ENCODE data around the gene WNT11. TPM values are rescaled to one million over a fixed set of nuclear protein-coding genes. Genes with fewer than 3 reads are reported as not detected.

Gene WNT11
- total RNA-seq, 6 experiments from 2014 or later: not detected

DNA sequence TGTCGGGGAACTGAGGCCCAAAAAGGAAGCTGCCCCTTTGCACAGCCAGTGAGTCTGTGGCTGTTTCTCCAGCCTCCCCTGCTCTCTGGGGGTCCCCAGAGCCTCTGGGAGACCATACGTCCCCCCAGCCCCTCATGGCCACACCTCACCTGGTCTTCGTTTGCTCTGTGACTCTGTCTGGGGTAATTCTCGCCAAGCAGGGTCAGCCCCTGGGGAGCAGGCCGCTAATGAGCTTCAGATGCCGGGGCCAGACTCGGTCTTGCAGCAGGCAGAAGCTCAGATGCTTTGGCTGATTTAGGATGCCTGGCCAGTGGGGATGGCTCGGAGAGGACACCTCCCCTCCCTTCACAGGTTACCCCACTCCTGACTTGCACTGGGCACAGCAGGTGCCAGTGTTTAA lies 24.1 kb upstream of the WNT11 start:
- DNase-seq: no peak
- Mint-ChIP-seq H3K4me1 (ENCODE audit: low read depth) (peaks cover 6% of the 10 kb centered on the region), H3K27me3 (ENCODE audit: insufficient read depth) (peaks cover 20% of the 10 kb centered on the region), H3K27ac (no peak overlapping the region), H3K4me3 (no peak overlapping the region), H3K36me3 (ENCODE audit: low read depth) (no peaks in the 10 kb centered on the region), H3K9me3 (no peaks in the 10 kb centered on the region)
- TF ChIP-seq, protein P1, sequence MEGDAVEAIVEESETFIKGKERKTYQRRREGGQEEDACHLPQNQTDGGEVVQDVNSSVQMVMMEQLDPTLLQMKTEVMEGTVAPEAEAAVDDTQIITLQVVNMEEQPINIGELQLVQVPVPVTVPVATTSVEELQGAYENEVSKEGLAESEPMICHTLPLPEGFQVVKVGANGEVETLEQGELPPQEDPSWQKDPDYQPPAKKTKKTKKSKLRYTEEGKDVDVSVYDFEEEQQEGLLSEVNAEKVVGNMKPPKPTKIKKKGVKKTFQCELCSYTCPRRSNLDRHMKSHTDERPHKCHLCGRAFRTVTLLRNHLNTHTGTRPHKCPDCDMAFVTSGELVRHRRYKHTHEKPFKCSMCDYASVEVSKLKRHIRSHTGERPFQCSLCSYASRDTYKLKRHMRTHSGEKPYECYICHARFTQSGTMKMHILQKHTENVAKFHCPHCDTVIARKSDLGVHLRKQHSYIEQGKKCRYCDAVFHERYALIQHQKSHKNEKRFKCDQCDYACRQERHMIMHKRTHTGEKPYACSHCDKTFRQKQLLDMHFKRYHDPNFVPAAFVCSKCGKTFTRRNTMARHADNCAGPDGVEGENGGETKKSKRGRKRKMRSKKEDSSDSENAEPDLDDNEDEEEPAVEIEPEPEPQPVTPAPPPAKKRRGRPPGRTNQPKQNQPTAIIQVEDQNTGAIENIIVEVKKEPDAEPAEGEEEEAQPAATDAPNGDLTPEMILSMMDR (IDR thresholded peaks at IDR 0.05): no peak

DNA sequence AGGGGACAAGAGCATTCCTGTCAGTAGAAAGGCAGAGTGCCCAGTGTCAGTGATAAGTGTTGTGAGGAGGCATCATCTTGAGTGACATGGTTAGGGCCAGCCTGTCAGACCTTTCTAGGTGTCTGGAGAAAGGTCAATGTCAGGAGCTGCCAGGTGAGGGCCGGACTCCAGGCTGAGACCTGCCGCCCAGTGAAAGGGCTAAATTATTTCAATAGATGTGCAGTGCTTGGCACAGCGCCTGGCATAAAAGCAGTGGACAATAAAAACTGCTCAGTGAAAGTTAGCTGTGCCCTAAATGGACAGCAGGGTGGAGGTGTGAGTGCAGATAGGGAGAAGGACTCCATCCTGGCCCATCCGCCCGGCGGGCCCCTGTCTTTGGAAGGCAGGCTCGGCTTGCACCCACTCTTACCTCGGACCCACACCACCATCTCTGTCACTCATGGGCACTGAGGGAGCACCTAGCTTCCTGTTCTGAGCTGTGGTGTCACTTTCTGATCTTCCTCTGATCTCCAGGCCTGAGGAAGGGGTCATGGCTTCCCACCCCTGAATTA lies 23.5 kb upstream of the WNT11 start:
- Mint-ChIP-seq H3K4me1 (ENCODE audit: low read depth) (peaks cover 5% of the 10 kb centered on the region), H3K36me3 (ENCODE audit: low read depth) (no peaks in the 10 kb centered on the region), H3K27me3 (ENCODE audit: insufficient read depth) (peaks cover 18% of the 10 kb centered on the region), H3K4me3 (no peak overlapping the region), H3K9me3 (no peaks in the 10 kb centered on the region), H3K27ac (no peak overlapping the region)
- DNase-seq: no peak
- TF ChIP-seq, protein P1 (IDR thresholded peaks at IDR 0.05): no peak

DNA sequence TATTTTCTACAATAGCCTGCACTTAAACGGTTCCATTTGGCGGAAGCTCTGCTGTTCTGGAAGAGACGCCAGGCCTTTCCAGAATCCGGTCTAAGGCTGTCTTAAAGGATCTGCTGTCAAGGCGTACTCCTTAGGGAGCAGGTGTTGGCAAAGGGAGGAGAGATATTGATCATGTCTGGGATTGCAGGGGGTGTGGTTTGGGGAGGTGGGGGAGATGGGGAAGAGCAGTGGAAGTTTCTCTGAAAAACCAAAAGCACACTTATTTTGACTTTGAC lies 22.5 kb upstream of the WNT11 start:
- no peak overlapping the region for H3K27ac Mint-ChIP-seq
- no peaks in the 10 kb centered on the region for H3K4me1 Mint-ChIP-seq (ENCODE audit: low read depth)
- H3K36me3 Mint-ChIP-seq (ENCODE audit: low read depth): no peaks in the 10 kb centered on the region
- no peak overlapping the region for H3K4me3 Mint-ChIP-seq
- DNase-seq: no peak
- TF ChIP-seq, protein P1 (IDR thresholded peaks at IDR 0.05): no peak
- peaks cover 18% of the 10 kb centered on the region for H3K27me3 Mint-ChIP-seq (ENCODE audit: insufficient read depth)
- no peaks in the 10 kb centered on the region for H3K9me3 Mint-ChIP-seq

DNA sequence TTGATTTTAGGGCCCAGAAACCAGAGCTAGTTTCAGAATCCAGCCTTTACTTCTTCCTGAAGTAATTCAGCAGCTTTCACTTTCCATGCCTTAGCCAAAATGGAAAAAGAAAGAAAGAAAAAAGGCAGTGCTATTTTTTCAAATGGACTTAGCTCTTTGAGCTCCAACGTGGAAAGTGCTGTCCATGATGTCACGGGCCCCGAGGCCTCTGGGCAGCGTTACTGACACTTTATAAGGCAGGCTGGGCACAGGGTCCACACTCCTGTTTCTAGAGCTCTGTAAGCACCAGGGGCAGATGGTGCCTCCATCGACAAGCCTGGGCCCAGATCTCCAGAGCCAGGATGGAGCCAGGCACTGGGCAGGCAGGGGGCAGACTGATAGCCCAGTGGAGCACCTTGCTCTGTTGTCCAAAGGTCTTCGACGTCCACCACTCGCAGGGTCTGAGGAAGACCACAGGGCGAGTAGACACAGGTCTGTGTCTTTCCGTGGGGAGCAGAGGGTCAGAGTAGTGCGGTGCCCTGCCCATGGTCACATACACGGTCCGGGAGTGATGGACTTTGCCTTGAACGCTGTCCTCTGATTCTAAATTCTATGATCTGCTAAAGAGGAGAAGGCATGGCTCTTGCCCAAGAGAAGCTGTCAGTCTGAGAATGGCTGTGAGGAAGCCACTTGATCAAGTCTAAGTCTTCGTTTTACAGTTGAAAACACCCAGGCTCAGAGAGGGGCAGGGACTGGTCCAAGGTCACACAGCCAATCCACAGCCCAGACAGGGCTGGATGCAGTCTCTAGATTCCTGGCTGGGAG lies 22.0 kb upstream of the WNT11 start:
- Mint-ChIP-seq H3K4me3 (no peak overlapping the region), H3K27ac (no peak overlapping the region)
- TF ChIP-seq, protein P1 (IDR thresholded peaks at IDR 0.05): no peak

DNA sequence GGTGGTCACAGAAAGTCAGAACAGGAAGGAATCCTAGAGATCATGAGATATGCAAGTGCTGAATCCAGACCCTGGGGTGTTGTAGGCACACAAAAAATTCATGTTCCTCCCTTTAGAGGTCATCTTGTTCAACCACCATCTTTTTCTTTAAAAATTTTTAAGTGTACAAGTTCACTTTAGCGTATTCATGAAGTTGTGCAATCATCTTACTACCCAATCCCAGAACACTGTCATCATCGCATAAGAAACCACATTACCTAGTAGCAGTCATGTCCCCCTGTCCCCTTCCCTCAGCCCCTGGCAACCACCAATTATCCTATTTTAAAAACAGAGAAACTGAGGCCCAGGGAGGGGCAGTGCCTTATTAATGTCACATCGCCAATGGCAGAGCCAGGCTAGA lies 20.3 kb upstream of the WNT11 start:
- no peaks in the 10 kb centered on the region for H3K9me3 Mint-ChIP-seq
- H3K27me3 Mint-ChIP-seq (ENCODE audit: insufficient read depth): peaks cover 20% of the 10 kb centered on the region; the same call in 1 of the 2 replicates
- H3K36me3 Mint-ChIP-seq (ENCODE audit: low read depth): no peaks in the 10 kb centered on the region
- no peak overlapping the region for H3K4me3 Mint-ChIP-seq
- TF ChIP-seq, protein P1 (IDR thresholded peaks at IDR 0.05): no peak
- H3K4me1 Mint-ChIP-seq (ENCODE audit: low read depth): no peaks in the 10 kb centered on the region
- DNase-seq: no peak
- H3K27ac Mint-ChIP-seq: no peak overlapping the region

More for the DNA sequence above, 22.0 kb upstream of the WNT11 start:
- Mint-ChIP-seq H3K36me3 (ENCODE audit: low read depth) (no peaks in the 10 kb centered on the region), H3K4me1 (ENCODE audit: low read depth) (no peaks in the 10 kb centered on the region), H3K9me3 (no peaks in the 10 kb centered on the region), H3K27me3 (ENCODE audit: insufficient read depth) (peaks cover 18% of the 10 kb centered on the region; the same call in 1 of the 2 replicates)
- no peak for DNase-seq

Measured in HFFc6 (cell line).